B cell (primary cell): ENCODE data around the gene ZER1. TPM values are rescaled to one million over a fixed set of nuclear protein-coding genes. Genes with fewer than 3 reads are reported as not detected.

Source experiments
- ATAC-seq: fragments of 200-7000 bp; cut with Tn5 transposase; one replicate; pipeline ENCODE4 v1.10.0; 2021; ENCODE audit warnings: low read depth, mild to moderate bottlenecking, moderate number of reproducible peaks, moderate library complexity
- CTCF ChIA-PET: fragments of 350-600 bp; sonication (Branson Sonifier 250); formaldehyde crosslinking; loops from one replicate; lab custom pipeline; 2021; ENCODE audit warnings: antibody characterized with exemption, inconsistent platforms; lab: Charles Lee
- POLR2A ChIA-PET: fragments of 350-600 bp; sonication (Branson Sonifier 250); formaldehyde crosslinking; loops from one replicate; lab custom pipeline; 2021; ENCODE audit warnings: antibody characterized with exemption; lab: Charles Lee
- DNase-seq: peaks from one replicate; pipeline ENCODE4 v3.0.0; 2013
- H2AFZ ChIP-seq: 2 replicates; pipeline ENCODE4 v1.6.1; 2012; ENCODE audit warnings: mild to moderate bottlenecking, low read depth, low read length; ENCODE audit not compliant: insufficient read depth, poor library complexity, severe bottlenecking
- H3K27ac ChIP-seq, 2 donors: 1 replicate in 1 of 2; 2 replicates in 1 of 2; pipeline ENCODE4 v1.5.1; 2012 to 2013; ENCODE audit warnings: low read length in 2 of 2, mild to moderate bottlenecking in 2 of 2, moderate library complexity in 1 of 2
- H3K27me3 ChIP-seq, 4 experiments: fragments of 200-600 bp in 1 of 4; sonication (generic) in 1 of 4; replicated peaks in 1 of 4; 1 replicate in 2 of 4; 2 replicates in 2 of 4; pipeline versions ENCODE4 v1.6.1 to v1.7.0; 2013 to 2016; ENCODE audit warnings: low read length in 3 of 4, mild to moderate bottlenecking in 2 of 4, mixed read lengths in 1 of 4, moderate library complexity in 1 of 4; ENCODE audit not compliant: insufficient read depth in 4 of 4, control insufficient read depth in 3 of 4; ENCODE audit errors: control extremely low read depth in 1 of 4
- H3K36me3 ChIP-seq, 2 experiments: replicated peaks in 1 of 2; 1 replicate in 1 of 2; 2 replicates in 1 of 2; pipeline versions ENCODE4 v1.6.1 to v1.7.1; 2013; ENCODE audit warnings: low read length in 1 of 2; ENCODE audit not compliant: insufficient read depth in 2 of 2, control insufficient read depth in 1 of 2; ENCODE audit errors: control extremely low read depth in 1 of 2, extremely low read depth in 1 of 2
- H3K4me1 ChIP-seq, 2 donors: fragments of 200-600 bp in 1 of 2; sonication (generic) in 1 of 2; 1 replicate in 1 of 2; 2 replicates in 1 of 2; pipeline versions ENCODE4 v1.5.1 to v1.6.1; 2013 to 2017; ENCODE audit warnings: low read length in 2 of 2; ENCODE audit not compliant: control insufficient read depth in 2 of 2, insufficient read depth in 2 of 2
- H3K4me2 ChIP-seq: replicated peaks from 2 replicates; pipeline ENCODE3; 2012; ENCODE audit warnings: mild to moderate bottlenecking, low read depth, low read length; ENCODE audit not compliant: poor library complexity, severe bottlenecking
- H3K4me3 ChIP-seq, 5 experiments: fragments of 200-600 bp in 1 of 5; sonication (generic) in 1 of 5; 1 replicate in 3 of 5; 2 replicates in 2 of 5; pipeline versions ENCODE4 v1.5.1 to v1.7.0; 2011 to 2016; ENCODE audit warnings: low read length in 4 of 5, mild to moderate bottlenecking in 4 of 5, low read depth in 2 of 5, control low read depth in 1 of 5, moderate library complexity in 1 of 5; ENCODE audit not compliant: insufficient read depth in 1 of 5; ENCODE audit errors: control extremely low read depth in 1 of 5, extremely low read depth in 1 of 5
- H3K79me2 ChIP-seq: fragments of 200-600 bp; sonication (generic); one replicate; pipeline ENCODE4 v1.6.0; 2016; ENCODE audit warnings: low read length; ENCODE audit not compliant: control insufficient read depth, insufficient read depth
- H3K9ac ChIP-seq: fragments of 200-600 bp; sonication (generic); 2 replicates; pipeline ENCODE4 v1.6.1; 2017; ENCODE audit warnings: mild to moderate bottlenecking, low read length, moderate library complexity
- H3K9me3 ChIP-seq, 3 donors: one replicate each; pipeline versions ENCODE4 v1.6.1 to v1.7.1; 2013; ENCODE audit warnings: low read length in 2 of 3; ENCODE audit not compliant: control insufficient read depth in 2 of 3, insufficient read depth in 1 of 3; ENCODE audit errors: control extremely low read depth in 1 of 3
- H4K20me1 ChIP-seq: 2 replicates; pipeline ENCODE4 v1.6.0; 2012; ENCODE audit warnings: mild to moderate bottlenecking, low read length; ENCODE audit not compliant: insufficient read depth, control insufficient read depth, poor library complexity, severe bottlenecking
- H3K27ac Mint-ChIP-seq: one replicate; pipeline ENCODE4 v1.8.0; 2021; ENCODE audit warnings: mixed read lengths
- H3K27me3 Mint-ChIP-seq: one replicate; pipeline ENCODE4 v1.8.0; 2021; ENCODE audit warnings: mixed read lengths
- H3K4me1 Mint-ChIP-seq: one replicate; pipeline ENCODE4 v1.8.0; 2021; ENCODE audit warnings: mixed read lengths
- H3K4me3 Mint-ChIP-seq: one replicate; pipeline ENCODE4 v1.8.0; 2021; ENCODE audit warnings: mixed read lengths
- H3K9me3 Mint-ChIP-seq: one replicate; pipeline ENCODE4 v1.8.0; 2022; ENCODE audit warnings: mixed read lengths; ENCODE audit not compliant: insufficient read depth
- EZH2 ChIP-seq: IDR thresholded peaks from 2 replicates; pipeline ENCODE4 v1.6.1; 2012; ENCODE audit warnings: borderline replicate concordance, low read depth, mild to moderate bottlenecking, moderate library complexity, low read length; ENCODE audit not compliant: insufficient read depth, poor library complexity, severe bottlenecking
- WGBS: methylation state at CpG from one replicate; pipeline ENCODE4 v1.1.5; 2013; ENCODE audit warnings: missing lambda C conversion rate; ENCODE audit not compliant: insufficient coverage; 5-methylcytosine and 5-hydroxymethylcytosine counted together
- intact Hi-C: fragments of 100-400 bp; cut with micrococcal nuclease; formaldehyde crosslinking; loops from one replicate; pipeline ENCODE4 v1.10.0; 2022
- polyA plus RNA-seq: library from polyadenylated mRNA; depleted of rRNA; stranded (reverse); fragments of >200 nt; gene quantifications from 2 replicates; pipeline ENCODE4 v1.2.3, GENCODE V29; 2012
- total RNA-seq, 2 donors: library from RNA; stranded (reverse); fragments of 120-200 nt in 1 of 2; gene quantifications; 1 replicate in 1 of 2; 2 replicates in 1 of 2; pipeline versions ENCODE4 v1.2.3 to v1.2.4, GENCODE V29; 2013 to 2022
- TF ChIP-seq, protein P1 (sequence below): fragments of 200-600 bp; IDR thresholded peaks from one replicate; pipeline ENCODE4 v1.8.0; 2022; ENCODE audit warnings: antibody characterized with exemption, mild to moderate bottlenecking

Gene ZER1
- total and polyA plus RNA-seq, 2 donors (not counting 1 experiment from before 2014, with no cell fraction given), result 26.9 to 42.2 TPM

- H4K20me1 ChIP-seq, result no peaks in the 10 kb centered on the region
- peaks cover 28% of the 10 kb centered on the region for H3K79me2 ChIP-seq
- Mint-ChIP-seq H3K27me3 (no peaks in the 10 kb centered on the region), H3K4me1 (peaks cover 30% of the 10 kb centered on the region), H3K4me3 (no peak overlapping the region), H3K27ac (no peak overlapping the region), H3K9me3 (no peaks in the 10 kb centered on the region)
- POLR2A ChIA-PET, result interaction anchor here (1.0 kb wide), 1 partner anchor 10 kb away, joined by 5 read pairs; no protein-coding TSS in a partner anchor
- TF ChIP-seq EZH2, result no peak
- TF ChIP-seq, protein P1, sequence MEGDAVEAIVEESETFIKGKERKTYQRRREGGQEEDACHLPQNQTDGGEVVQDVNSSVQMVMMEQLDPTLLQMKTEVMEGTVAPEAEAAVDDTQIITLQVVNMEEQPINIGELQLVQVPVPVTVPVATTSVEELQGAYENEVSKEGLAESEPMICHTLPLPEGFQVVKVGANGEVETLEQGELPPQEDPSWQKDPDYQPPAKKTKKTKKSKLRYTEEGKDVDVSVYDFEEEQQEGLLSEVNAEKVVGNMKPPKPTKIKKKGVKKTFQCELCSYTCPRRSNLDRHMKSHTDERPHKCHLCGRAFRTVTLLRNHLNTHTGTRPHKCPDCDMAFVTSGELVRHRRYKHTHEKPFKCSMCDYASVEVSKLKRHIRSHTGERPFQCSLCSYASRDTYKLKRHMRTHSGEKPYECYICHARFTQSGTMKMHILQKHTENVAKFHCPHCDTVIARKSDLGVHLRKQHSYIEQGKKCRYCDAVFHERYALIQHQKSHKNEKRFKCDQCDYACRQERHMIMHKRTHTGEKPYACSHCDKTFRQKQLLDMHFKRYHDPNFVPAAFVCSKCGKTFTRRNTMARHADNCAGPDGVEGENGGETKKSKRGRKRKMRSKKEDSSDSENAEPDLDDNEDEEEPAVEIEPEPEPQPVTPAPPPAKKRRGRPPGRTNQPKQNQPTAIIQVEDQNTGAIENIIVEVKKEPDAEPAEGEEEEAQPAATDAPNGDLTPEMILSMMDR, result no peak
- ATAC-seq (no peak), DNase-seq (no peak)
- H3K9me3 ChIP-seq, result peaks cover 2 to 14% (median 4%) of the 10 kb centered on the region in 3 donors
- no peak overlapping the region for H2AFZ ChIP-seq
- H3K9ac ChIP-seq, result no peak overlapping the region
- H3K4me3 ChIP-seq, result no peak overlapping the region
- no peak overlapping the region for H3K4me2 ChIP-seq
- WGBS, result no CpG with 5 or more reads among the region's 6 CpGs
- intact Hi-C loops, result no loop called here
- CTCF ChIA-PET, result interaction anchor here (0.8 kb wide), 1 partner anchor 32 kb away, joined by 3 read pairs; no protein-coding TSS in a partner anchor
- H3K27me3 ChIP-seq, result no peaks in the 10 kb centered on the region
- H3K4me1 ChIP-seq, result peaks cover 28 to 31% of the 10 kb centered on the region in 2 donors
- no peak overlapping the region for H3K27ac ChIP-seq
- H3K36me3 ChIP-seq, result peaks cover 0 to 6% of the 10 kb centered on the region in 2 experiments
Observed at GRCh38 chr9:128785427-128785826, 13.7 kb upstream of the ZER1 start.

DNA sequence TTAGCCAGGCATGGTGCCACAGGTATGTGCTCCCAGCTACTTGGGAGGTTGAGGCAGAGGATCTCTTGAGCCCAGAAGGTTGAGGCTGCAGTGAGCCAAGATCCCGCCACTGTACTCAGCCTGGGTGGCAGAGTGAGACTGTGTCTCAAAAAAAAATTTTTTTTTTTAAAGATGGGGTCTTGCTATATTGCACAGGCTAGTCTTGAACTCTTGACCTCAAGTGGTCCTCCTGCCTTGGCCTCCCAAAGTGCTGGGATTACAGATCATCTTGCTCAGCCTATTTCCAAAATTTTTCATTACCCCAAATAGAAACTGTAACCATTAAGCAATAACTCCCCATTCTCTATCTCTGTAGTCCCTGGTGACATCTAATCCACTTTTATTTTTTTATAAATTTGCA is 10.9 kb upstream of the ZER1 start:
- H3K9ac ChIP-seq, result no peak overlapping the region
- H3K4me3 ChIP-seq, result no peak overlapping the region
- no peaks in the 10 kb centered on the region for H3K9me3 Mint-ChIP-seq
- ChIA-PET POLR2A (interaction anchor here (0.7 kb wide), 1 partner anchor 10 kb away, joined by 4 read pairs; no protein-coding TSS in a partner anchor), CTCF (interaction anchor here (0.9 to 1.4 kb wide), 3 partner anchors 12 to 80 kb away, joined by 3 read pairs; partner anchors contain the start of genes PKN3 and ZDHHC12)
- no peaks in the 10 kb centered on the region for H3K27me3 ChIP-seq
- H3K36me3 ChIP-seq, result no peaks in the 10 kb centered on the region
- peaks cover 16% of the 10 kb centered on the region for H3K4me1 Mint-ChIP-seq
- peaks cover 2 to 14% (median 4%) of the 10 kb centered on the region in 3 donors for H3K9me3 ChIP-seq
- H3K4me2 ChIP-seq, result no peak overlapping the region
- no peak overlapping the region for H3K4me3 Mint-ChIP-seq
- no peak overlapping the region for H3K27ac Mint-ChIP-seq
- WGBS, result no CpG with 5 or more reads among the region's 1 CpG
- H4K20me1 ChIP-seq, result no peaks in the 10 kb centered on the region
- H3K4me1 ChIP-seq, result peaks cover 20 to 21% of the 10 kb centered on the region in 2 donors
- intact Hi-C loops, result no loop called here
- ATAC-seq, result no peak
- no peak overlapping the region for H2AFZ ChIP-seq
- no peak for DNase-seq
- TF ChIP-seq, protein P1, result no peak
- no peak for TF ChIP-seq EZH2
- H3K27me3 Mint-ChIP-seq, result no peaks in the 10 kb centered on the region
- no peak overlapping the region for H3K27ac ChIP-seq
- peaks cover 14% of the 10 kb centered on the region for H3K79me2 ChIP-seq
